Adrenal gland (tissue), 5 donors: ENCODE results near the gene C3orf22.

Experiments
- POLR2A ChIP-seq, 2 donors: fragments of 450-650 bp; IDR thresholded peaks; one replicate each; pipeline ENCODE4 v1.6.1; 2017; ENCODE audit warnings: antibody characterized with exemption in 2 of 2, mild to moderate bottlenecking in 2 of 2, moderate library complexity in 1 of 2
- TF ChIP-seq, protein P1 (sequence below), 6 experiments: fragments of 450-650 bp in 4 of 6; fragments of 200-600 bp in 2 of 6; sonication (generic) in 1 of 6; IDR thresholded peaks; 1 replicate in 5 of 6; 2 replicates in 1 of 6; pipeline versions ENCODE4 v1.5.1 to v1.8.0; 2016 to 2021; ENCODE audit warnings: antibody characterized with exemption in 6 of 6, mild to moderate bottlenecking in 2 of 6, moderate library complexity in 1 of 6
- donor health status: DM: no; HTN: no; CAD: no.

DNA sequence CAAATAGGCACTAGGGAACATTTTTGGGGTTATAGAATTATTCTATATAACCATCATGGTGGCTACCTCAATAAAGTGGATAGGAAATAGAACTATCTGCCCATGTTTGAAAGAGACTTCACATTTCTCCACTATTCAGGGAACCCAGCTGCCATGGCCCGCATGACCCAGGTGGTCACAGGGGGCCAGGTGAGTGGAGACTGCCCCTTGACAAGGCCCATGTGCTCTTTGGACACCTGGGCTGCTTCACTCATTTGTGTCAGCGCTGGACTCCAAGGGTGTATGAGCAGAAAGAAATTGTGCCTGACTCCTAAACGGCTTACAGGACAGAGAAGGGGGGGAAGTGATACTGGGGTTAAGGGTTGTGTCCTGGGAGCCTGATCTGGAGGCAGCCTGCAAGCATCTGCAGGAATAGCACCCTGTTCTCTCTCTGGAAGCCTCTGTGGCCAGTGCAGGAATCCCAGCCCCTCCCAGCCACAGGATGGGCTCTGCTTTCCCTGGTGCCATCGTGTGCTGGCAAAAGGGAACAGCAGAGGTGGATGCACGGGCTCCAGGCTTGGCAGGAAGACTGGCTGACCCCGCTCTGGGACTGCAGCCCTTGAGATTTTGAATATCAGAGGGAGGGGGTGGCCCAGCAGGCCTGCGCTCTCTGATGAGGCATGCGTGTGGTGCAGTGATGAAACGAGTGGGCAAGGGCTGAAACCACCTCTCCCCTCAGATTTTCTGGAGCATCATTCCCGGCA lies 9.1 kb upstream of the C3orf22 start:
- TF ChIP-seq, protein P1, sequence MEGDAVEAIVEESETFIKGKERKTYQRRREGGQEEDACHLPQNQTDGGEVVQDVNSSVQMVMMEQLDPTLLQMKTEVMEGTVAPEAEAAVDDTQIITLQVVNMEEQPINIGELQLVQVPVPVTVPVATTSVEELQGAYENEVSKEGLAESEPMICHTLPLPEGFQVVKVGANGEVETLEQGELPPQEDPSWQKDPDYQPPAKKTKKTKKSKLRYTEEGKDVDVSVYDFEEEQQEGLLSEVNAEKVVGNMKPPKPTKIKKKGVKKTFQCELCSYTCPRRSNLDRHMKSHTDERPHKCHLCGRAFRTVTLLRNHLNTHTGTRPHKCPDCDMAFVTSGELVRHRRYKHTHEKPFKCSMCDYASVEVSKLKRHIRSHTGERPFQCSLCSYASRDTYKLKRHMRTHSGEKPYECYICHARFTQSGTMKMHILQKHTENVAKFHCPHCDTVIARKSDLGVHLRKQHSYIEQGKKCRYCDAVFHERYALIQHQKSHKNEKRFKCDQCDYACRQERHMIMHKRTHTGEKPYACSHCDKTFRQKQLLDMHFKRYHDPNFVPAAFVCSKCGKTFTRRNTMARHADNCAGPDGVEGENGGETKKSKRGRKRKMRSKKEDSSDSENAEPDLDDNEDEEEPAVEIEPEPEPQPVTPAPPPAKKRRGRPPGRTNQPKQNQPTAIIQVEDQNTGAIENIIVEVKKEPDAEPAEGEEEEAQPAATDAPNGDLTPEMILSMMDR (IDR thresholded peaks at IDR 0.05), result no peak
- no peak for TF ChIP-seq POLR2A (IDR thresholded peaks at IDR 0.05)
